Psoas muscle (tissue), 8 donors: ENCODE measurements around the gene LCN10. TPM values are rescaled to one million over a fixed set of nuclear protein-coding genes. Genes with fewer than 3 reads are reported as not detected.
"Not testable (repeated sequence)": the region's sequence is repeated elsewhere in the genome, so short reads cannot be mapped to it uniquely, and the experiment has no call there.

Source experiments
- ATAC-seq, 4 donors: fragments of 200-7000 bp; cut with Tn5 transposase; one replicate each; pipeline ENCODE4 v1.9.1; 2020; ENCODE audit warnings: moderate library complexity in 3 of 4, mild to moderate bottlenecking in 2 of 4
- DNase-seq, 2 donors: peaks; one replicate each; pipeline ENCODE4 v3.0.0-alpha.2; 2020
- H3K27ac ChIP-seq: fragments of 200-600 bp; one replicate; pipeline ENCODE4 v1.8.0; 2022
- H3K27me3 ChIP-seq, 3 donors: fragments of 200-600 bp in 1 of 3; one replicate each; pipeline versions ENCODE4 v1.6.1 to v1.8.0; 2013 to 2022; ENCODE audit warnings: low read length in 2 of 3, mild to moderate bottlenecking in 2 of 3, moderate library complexity in 1 of 3; ENCODE audit not compliant: insufficient read depth in 3 of 3
- H3K36me3 ChIP-seq, 2 donors: fragments of 200-600 bp in 1 of 2; one replicate each; pipeline versions ENCODE4 v1.6.1 to v1.8.0; 2013 to 2022; ENCODE audit warnings: low read depth in 1 of 2, mild to moderate bottlenecking in 1 of 2, moderate library complexity in 1 of 2; ENCODE audit not compliant: insufficient read depth in 1 of 2
- H3K4me1 ChIP-seq: fragments of 200-600 bp; one replicate; pipeline ENCODE4 v1.8.0; 2022
- H3K4me3 ChIP-seq: fragments of 200-600 bp; one replicate; pipeline ENCODE4 v1.8.0; 2022; ENCODE audit warnings: mild to moderate bottlenecking
- H3K9me3 ChIP-seq: fragments of 200-600 bp; one replicate; pipeline ENCODE4 v1.8.0; 2022
- WGBS, 3 donors: extraction: QIAGEN DNeasy Blood & Tissue Kit; methylation state at CpG; one replicate each; pipeline versions ENCODE4 v1.1.6 to v1.1.7; 2013; 5-methylcytosine and 5-hydroxymethylcytosine counted together
- intact Hi-C, 2 donors: fragments of 100-400 bp; cut with DNase I; formaldehyde crosslinking; loops; one replicate each; pipeline versions ENCODE4 v1.11.0 to v1.14.2; 2022
- polyA plus RNA-seq, 3 donors: library from polyadenylated mRNA; stranded (reverse); fragments of 200-250 nt; gene quantifications; one replicate each; pipeline ENCODE4 v1.2.3, GENCODE V29; 2013
- total RNA-seq, 4 donors: library from RNA; stranded (reverse); fragmentation: NEBNext Ultra II Directional in 2 of 4; extraction: Animal tissue kit (Norgen Biotek cat#: 25700) in 2 of 4; gene quantifications; one replicate each; pipeline versions ENCODE4 v1.2.1 to v1.2.4, GENCODE V29; 2021 to 2023
- TF ChIP-seq, protein P1 (sequence below): fragments of 200-600 bp; IDR thresholded peaks from one replicate; pipeline ENCODE4 v1.8.0; 2022; ENCODE audit warnings: antibody characterized with exemption
- donor health status: healthy with polysubstance abuse.
- donor health status: DM: no; HTN: no; CAD: no; lungs with moderate emphysema.
- donor health status: Bipolar disorder and iron deficiency.
- donor health status: healthy.
- donor health status: DM: yes; HTN: yes; CAD: no.
- donor health status: DM: no; HTN: no; CAD: no.
- donor health status: DM: no; HTN: no; CAD: no.
- donor health status: DM: yes; HTN: yes; CAD: no.

The LCN10 gene
- total and polyA plus RNA-seq, 7 donors, result 3.0 to 4.9 (median 4.0) TPM; not detected in 1

DNA sequence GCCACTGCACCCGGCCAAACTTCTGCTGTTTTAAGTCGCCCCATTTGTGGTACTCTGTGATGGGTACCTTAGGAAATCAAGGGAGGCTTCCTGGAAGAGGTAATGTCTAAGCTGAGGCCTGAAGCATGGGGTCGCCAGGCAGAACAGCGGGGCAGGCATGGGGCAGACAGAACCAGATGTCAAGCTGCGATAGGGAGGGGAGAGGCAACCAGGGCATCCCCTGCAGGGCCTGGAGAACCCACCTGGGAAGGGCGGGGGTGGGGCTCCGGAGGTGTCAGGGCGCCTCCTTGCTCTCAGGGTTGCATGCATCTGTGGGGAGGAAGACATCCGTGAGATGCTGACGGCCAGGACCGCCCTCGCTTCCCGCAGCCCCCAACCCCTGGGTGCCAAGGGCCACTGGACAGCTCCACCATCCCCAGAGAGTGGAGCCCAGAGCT lies 18.8 kb upstream of the LCN10 start:
- TF ChIP-seq, protein P1, sequence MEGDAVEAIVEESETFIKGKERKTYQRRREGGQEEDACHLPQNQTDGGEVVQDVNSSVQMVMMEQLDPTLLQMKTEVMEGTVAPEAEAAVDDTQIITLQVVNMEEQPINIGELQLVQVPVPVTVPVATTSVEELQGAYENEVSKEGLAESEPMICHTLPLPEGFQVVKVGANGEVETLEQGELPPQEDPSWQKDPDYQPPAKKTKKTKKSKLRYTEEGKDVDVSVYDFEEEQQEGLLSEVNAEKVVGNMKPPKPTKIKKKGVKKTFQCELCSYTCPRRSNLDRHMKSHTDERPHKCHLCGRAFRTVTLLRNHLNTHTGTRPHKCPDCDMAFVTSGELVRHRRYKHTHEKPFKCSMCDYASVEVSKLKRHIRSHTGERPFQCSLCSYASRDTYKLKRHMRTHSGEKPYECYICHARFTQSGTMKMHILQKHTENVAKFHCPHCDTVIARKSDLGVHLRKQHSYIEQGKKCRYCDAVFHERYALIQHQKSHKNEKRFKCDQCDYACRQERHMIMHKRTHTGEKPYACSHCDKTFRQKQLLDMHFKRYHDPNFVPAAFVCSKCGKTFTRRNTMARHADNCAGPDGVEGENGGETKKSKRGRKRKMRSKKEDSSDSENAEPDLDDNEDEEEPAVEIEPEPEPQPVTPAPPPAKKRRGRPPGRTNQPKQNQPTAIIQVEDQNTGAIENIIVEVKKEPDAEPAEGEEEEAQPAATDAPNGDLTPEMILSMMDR, result no peak
- no peak for ATAC-seq
- DNase-seq, result peak in 1 of 2 donors; percentile 47
- Histone ChIP-seq H3K4me1 (peaks cover 11% of the 10 kb centered on the region), H3K36me3 (no peaks in the 10 kb centered on the region), H3K27ac (no peak overlapping the region), H3K27me3 (no peaks in the 10 kb centered on the region), H3K4me3 (no peak overlapping the region), H3K9me3 (no peaks in the 10 kb centered on the region)
- intact Hi-C loops, result no loop called here
- WGBS, 3 donors, result 79 to 84% (median 82%) methylated on average over 13 of the region's 13 CpGs

DNA sequence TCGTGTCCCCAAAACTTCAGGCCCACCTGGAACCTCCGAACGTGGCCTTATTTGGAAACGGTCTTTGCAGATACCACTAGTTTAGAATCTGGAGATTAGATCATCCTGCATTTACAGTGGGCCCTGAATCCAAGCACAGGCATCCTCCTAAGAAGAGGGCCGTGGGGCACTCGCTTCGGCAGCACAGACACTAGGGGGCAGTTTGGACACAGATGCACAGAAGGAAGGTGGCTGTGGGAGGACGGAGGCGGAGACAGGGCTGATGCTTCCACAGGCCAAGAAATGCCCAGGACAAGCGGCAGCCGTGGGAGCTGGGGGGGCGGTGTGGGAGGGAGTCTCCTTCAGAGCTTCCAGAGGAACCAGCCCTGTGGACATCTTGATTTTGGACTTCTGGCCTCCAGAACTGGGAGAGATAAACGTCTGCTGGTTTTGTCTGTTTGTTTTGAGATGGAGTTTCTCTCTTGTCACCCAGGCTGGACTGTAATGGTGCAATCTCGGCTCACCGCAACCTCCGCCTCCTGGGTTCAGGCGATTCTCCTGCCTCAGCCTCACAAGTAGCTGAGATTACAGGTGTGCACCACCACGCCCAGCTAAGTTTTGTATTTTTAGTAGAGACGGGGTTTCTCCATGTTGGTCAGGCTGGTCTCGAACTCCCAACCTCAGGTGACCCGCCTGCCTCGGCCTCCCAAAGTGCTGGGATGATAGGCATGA lies 18.2 kb upstream of the LCN10 start:
- H3K36me3 ChIP-seq, intact Hi-C loops, ATAC-seq, H3K4me3 ChIP-seq, H3K9me3 ChIP-seq, H3K27me3 ChIP-seq, H3K27ac ChIP-seq: not testable (repeated sequence)
- peaks cover 11% of the 10 kb centered on the region for H3K4me1 ChIP-seq
- 45 to 56% (median 47%) methylated on average over 22 of the region's 22 CpGs for WGBS, 3 donors
- DNase-seq, result peak in 1 of 2 donors; percentile 56

DNA sequence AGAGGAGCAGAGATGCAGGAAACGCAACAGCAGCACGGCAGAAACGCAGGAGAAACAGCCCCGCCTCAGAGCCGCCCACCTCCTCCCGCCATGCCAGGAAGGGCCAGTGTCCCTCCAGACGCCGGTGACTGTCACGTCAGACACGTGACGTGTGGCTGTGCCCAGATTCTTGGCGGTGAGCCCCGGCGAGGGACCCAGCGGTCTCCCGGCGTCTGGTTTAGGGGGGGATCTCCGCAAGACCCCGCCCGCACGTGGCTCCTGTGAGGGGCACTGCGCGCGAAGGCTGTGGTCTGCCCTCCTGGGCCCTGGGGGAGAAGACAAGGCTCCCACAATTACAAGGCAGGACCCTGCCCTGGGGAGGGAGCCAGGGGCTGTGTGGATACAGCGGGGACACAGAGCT lies 17.7 kb upstream of the LCN10 start:
- H3K4me1 ChIP-seq, result peaks cover 11% of the 10 kb centered on the region
- no peaks in the 10 kb centered on the region for H3K9me3 ChIP-seq
- H3K27me3 ChIP-seq, result no peaks in the 10 kb centered on the region
- TF ChIP-seq, protein P1, result no peak
- no peak overlapping the region for H3K4me3 ChIP-seq
- H3K27ac ChIP-seq, result no peak overlapping the region
- ATAC-seq (no peak), DNase-seq (peak in 1 of 2 donors; percentile 52)
- intact Hi-C loops, result no loop called here
- H3K36me3 ChIP-seq, result no peaks in the 10 kb centered on the region
- 61 to 72% (median 62%) methylated on average over 25 of the region's 25 CpGs for WGBS, 3 donors

GRCh38 chr9:136759436-136760325 lies 16.9 kb upstream of the LCN10 start:
- ATAC-seq (no peak), DNase-seq (peak in 1 of 2 donors; percentile 40)
- Histone ChIP-seq H3K36me3 (no peaks in the 10 kb centered on the region), H3K27ac (no peak overlapping the region), H3K4me3 (no peak overlapping the region), H3K4me1 (peaks cover 11% of the 10 kb centered on the region), H3K9me3 (no peaks in the 10 kb centered on the region), H3K27me3 (no peaks in the 10 kb centered on the region)
- 85 to 87% (median 85%) methylated on average over 27 of the region's 27 CpGs for WGBS, 3 donors
- TF ChIP-seq, protein P1, result no peak
- intact Hi-C loops, result no loop called here

DNA sequence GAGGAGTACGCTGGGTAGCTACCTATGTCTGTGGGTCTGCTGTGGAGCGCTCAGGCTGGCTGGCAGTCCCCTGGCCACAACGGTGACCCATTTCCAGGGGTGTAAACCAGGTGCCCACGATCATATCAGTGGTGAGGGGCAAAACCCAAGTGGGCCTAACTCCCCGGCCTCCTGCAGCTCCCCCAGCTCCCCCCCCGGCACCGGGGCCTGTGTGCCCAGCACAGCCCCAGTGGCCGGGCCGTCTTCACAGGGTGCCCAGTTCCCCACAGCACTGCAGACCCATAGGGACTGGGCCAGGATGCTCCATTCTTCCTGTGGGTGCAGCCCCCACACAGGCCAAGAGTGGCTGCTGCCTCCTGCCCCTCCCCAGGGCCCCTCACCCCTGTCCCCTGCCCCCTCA lies 16.3 kb upstream of the LCN10 start:
- H3K27me3 ChIP-seq, result no peaks in the 10 kb centered on the region
- WGBS, 3 donors, result 74 to 83% (median 78%) methylated on average over 9 of the region's 9 CpGs
- H3K4me1 ChIP-seq, result peaks cover 11% of the 10 kb centered on the region
- no peak overlapping the region for H3K4me3 ChIP-seq
- no peaks in the 10 kb centered on the region for H3K36me3 ChIP-seq
- no peak for ATAC-seq
- H3K9me3 ChIP-seq, result no peaks in the 10 kb centered on the region
- TF ChIP-seq, protein P1, result no peak
- DNase-seq, result peak in 1 of 2 donors; percentile 21
- H3K27ac ChIP-seq, result no peak overlapping the region
- intact Hi-C loops, result no loop called here
